Adrenal gland (tissue), 5 donors: ENCODE measurements around the gene RMI1.

Experiments used
- POLR2A ChIP-seq, 2 donors: fragments of 450-650 bp; IDR thresholded peaks; one replicate each; pipeline ENCODE4 v1.6.1; 2017; ENCODE audit warnings: antibody characterized with exemption in 2 of 2, mild to moderate bottlenecking in 2 of 2, moderate library complexity in 1 of 2
- TF ChIP-seq, protein P1 (sequence below), 6 experiments: fragments of 450-650 bp in 4 of 6; fragments of 200-600 bp in 2 of 6; sonication (generic) in 1 of 6; IDR thresholded peaks; 1 replicate in 5 of 6; 2 replicates in 1 of 6; pipeline versions ENCODE4 v1.5.1 to v1.8.0; 2016 to 2021; ENCODE audit warnings: antibody characterized with exemption in 6 of 6, mild to moderate bottlenecking in 2 of 6, moderate library complexity in 1 of 6
- donor health status: DM: no; HTN: no; CAD: no.

DNA sequence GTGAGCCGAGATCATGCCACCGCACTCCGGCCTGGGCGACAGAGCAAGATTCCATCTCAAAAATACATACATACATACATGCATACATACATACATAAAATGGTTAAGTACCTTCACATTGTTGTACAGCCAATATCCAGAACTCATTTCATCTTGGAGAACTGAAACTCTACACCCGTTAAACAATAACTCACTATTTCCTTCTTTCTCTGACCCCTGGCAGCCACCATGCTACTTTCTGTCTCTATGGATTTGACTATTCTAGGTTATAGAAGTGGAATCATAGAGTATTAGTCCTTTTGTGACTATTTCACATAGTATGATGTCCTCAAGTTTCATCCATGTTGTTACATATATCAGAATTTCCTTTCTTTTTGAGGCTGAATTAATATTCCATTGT lies 49.7 kb upstream of the RMI1 start:
- TF ChIP-seq, protein P1, sequence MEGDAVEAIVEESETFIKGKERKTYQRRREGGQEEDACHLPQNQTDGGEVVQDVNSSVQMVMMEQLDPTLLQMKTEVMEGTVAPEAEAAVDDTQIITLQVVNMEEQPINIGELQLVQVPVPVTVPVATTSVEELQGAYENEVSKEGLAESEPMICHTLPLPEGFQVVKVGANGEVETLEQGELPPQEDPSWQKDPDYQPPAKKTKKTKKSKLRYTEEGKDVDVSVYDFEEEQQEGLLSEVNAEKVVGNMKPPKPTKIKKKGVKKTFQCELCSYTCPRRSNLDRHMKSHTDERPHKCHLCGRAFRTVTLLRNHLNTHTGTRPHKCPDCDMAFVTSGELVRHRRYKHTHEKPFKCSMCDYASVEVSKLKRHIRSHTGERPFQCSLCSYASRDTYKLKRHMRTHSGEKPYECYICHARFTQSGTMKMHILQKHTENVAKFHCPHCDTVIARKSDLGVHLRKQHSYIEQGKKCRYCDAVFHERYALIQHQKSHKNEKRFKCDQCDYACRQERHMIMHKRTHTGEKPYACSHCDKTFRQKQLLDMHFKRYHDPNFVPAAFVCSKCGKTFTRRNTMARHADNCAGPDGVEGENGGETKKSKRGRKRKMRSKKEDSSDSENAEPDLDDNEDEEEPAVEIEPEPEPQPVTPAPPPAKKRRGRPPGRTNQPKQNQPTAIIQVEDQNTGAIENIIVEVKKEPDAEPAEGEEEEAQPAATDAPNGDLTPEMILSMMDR (IDR thresholded peaks at IDR 0.05), result no peak
- no peak for TF ChIP-seq POLR2A (IDR thresholded peaks at IDR 0.05)
